GM12878 (cell line): Measurements from ENCODE around the gene PLB1. TPM values are rescaled to one million over a fixed set of nuclear protein-coding genes. Genes with fewer than 3 reads are reported as not detected.

Source experiments
- ATAC-seq: fragments of 200-7000 bp; cut with Tn5 transposase; 3 replicates; pipeline ENCODE4 v1.9.1; 2020; ENCODE audit warnings: mild to moderate bottlenecking, moderate library complexity
- BruUV-seq: library from RNA; stranded (reverse); fragments of 400-500 nt; replicated peaks from 2 replicates; lab custom pipeline; 2021; lab: Mats Ljungman, UMichigan
- CTCF ChIA-PET: fragments of 300-600 bp; sonication (Branson Sonifier 250); formaldehyde crosslinking; extraction: SDS; loops from one replicate; lab custom pipeline; 2021; ENCODE audit warnings: inconsistent platforms; lab: Yijun Ruan, JAX
- POLR2A ChIA-PET: fragments of 350-600 bp; formaldehyde crosslinking; extraction: SDS; loops from one replicate; lab custom pipeline; 2021; ENCODE audit warnings: inconsistent platforms; lab: Charles Lee
- RAD21 ChIA-PET: fragments of 300-600 bp; sonication (Branson Sonifier 250); formaldehyde crosslinking; loops from one replicate; lab custom pipeline; 2023; ENCODE audit warnings: antibody characterized with exemption; ENCODE audit not compliant: unreplicated experiment; lab: Charles Lee
- SMC1A ChIA-PET: fragments of 300-600 bp; sonication (Branson Sonifier 250); formaldehyde crosslinking; loops from one replicate; lab custom pipeline; 2023; ENCODE audit not compliant: unreplicated experiment, uncharacterized antibody; lab: Charles Lee
- DNase-seq: peaks from one replicate; pipeline ENCODE4 v3.0.0-alpha.2; 2011; ENCODE audit warnings: low read depth, low spot score
- FAIRE-seq: peaks from 3 replicates; lab custom pipeline; 2011; peaks lifted over from hg19 to GRCh38; lab: Jason Lieb, UNC
- H2AFZ ChIP-seq: 2 replicates; pipeline ENCODE4 v1.6.0; 2011; ENCODE audit warnings: low read depth, low read length, control low read depth; ENCODE audit not compliant: control insufficient read depth
- H3K27ac ChIP-seq: 2 replicates; pipeline ENCODE4 v1.5.1; 2011; ENCODE audit warnings: control low read depth; ENCODE audit not compliant: control insufficient read depth, insufficient read depth
- H3K27me3 ChIP-seq, 2 experiments: replicated peaks in 1 of 2; 2 replicates each; pipeline versions ENCODE4 v1.6.0 to v1.6.1; 2011; ENCODE audit warnings: low read length in 1 of 2; ENCODE audit not compliant: control insufficient read depth in 2 of 2, insufficient read depth in 2 of 2
- H3K36me3 ChIP-seq, 2 experiments: 2 replicates each; pipeline ENCODE4 v1.5.1; 2011; ENCODE audit warnings: low read length in 1 of 2; ENCODE audit not compliant: control insufficient read depth in 2 of 2, insufficient read depth in 2 of 2
- H3K4me1 ChIP-seq: 2 replicates; pipeline ENCODE4 v1.6.1; 2011; ENCODE audit warnings: mild to moderate bottlenecking, low read length, moderate library complexity, mixed read lengths; ENCODE audit not compliant: control insufficient read depth, insufficient read depth
- H3K4me2 ChIP-seq: 2 replicates; pipeline ENCODE4 v1.6.0; 2011; ENCODE audit warnings: control low read depth; ENCODE audit not compliant: control insufficient read depth, insufficient read depth
- H3K4me3 ChIP-seq: fragments of 200-600 bp; sonication (generic); 2 replicates; pipeline ENCODE4 v1.5.1; 2016
- H3K79me2 ChIP-seq: 2 replicates; pipeline ENCODE4 v1.6.0; 2011; ENCODE audit warnings: low read length; ENCODE audit not compliant: control insufficient read depth, insufficient read depth
- H3K9ac ChIP-seq: 2 replicates; pipeline ENCODE4 v1.8.0; 2011; ENCODE audit warnings: low read length, control low read depth, mixed read lengths; ENCODE audit not compliant: control insufficient read depth, insufficient read depth
- H3K9me3 ChIP-seq: replicated peaks from 3 replicates; pipeline ENCODE4 v1.5.1; 2011; ENCODE audit warnings: mild to moderate bottlenecking, low read length; ENCODE audit not compliant: control insufficient read depth, insufficient read depth
- H4K20me1 ChIP-seq: 2 replicates; pipeline ENCODE4 v1.6.0; 2011; ENCODE audit not compliant: control insufficient read depth, insufficient read depth
- CBFB ChIP-seq: IDR thresholded peaks from 2 replicates; pipeline ENCODE4 v1.6.1; 2016; ENCODE audit warnings: antibody characterized with exemption, low read depth
- DPF2 ChIP-seq: fragments of 450-650 bp; IDR thresholded peaks from 2 replicates; pipeline ENCODE4 v1.6.1; 2017; ENCODE audit warnings: mild to moderate bottlenecking
- ETV6 ChIP-seq, 2 experiments: fragments of 450-650 bp in 1 of 2; IDR thresholded peaks in 1 of 2; conservative IDR thresholded peaks in 1 of 2; 2 replicates each; pipeline ENCODE4 v1.6.1; 2014; ENCODE audit warnings: antibody characterized with exemption in 1 of 2, borderline replicate concordance in 1 of 2, low read depth in 1 of 2, mild to moderate bottlenecking in 1 of 2, moderate library complexity in 1 of 2
- FOS ChIP-seq: IDR thresholded peaks from 3 replicates; pipeline ENCODE4 v1.6.1; 2011; ENCODE audit warnings: borderline replicate concordance; ENCODE audit not compliant: insufficient read length; ENCODE audit errors: extremely low read depth
- NFYA ChIP-seq: IDR thresholded peaks from 2 replicates; pipeline ENCODE4 v1.6.1; 2011; ENCODE audit warnings: low read depth, mild to moderate bottlenecking, low read length, improper control_type of control experiment, borderline replicate concordance
- PAX5 ChIP-seq: IDR thresholded peaks from 2 replicates; pipeline ENCODE4 v1.6.1; 2011; ENCODE audit warnings: low read depth, low read length, borderline replicate concordance
- POLR2AphosphoS2 ChIP-seq: IDR thresholded peaks from 2 replicates; pipeline ENCODE4 v1.6.1; 2011; ENCODE audit warnings: low read depth, mild to moderate bottlenecking, low read length, improper control_type of control experiment, moderate library complexity
- RELB ChIP-seq: fragments of 450-650 bp; IDR thresholded peaks from 2 replicates; pipeline ENCODE4 v1.6.1; 2017; ENCODE audit warnings: low read depth, mild to moderate bottlenecking, moderate library complexity
- STAT1 ChIP-seq: fragments of 450-650 bp; conservative IDR thresholded peaks from 2 replicates; pipeline ENCODE4 v1.6.1; 2014; ENCODE audit warnings: antibody characterized with exemption, mild to moderate bottlenecking
- STAT3 ChIP-seq: IDR thresholded peaks from 2 replicates; pipeline ENCODE4 v1.6.1; 2011; ENCODE audit warnings: low read depth, low read length, improper control_type of control experiment
- ZNF384 ChIP-seq: IDR thresholded peaks from 2 replicates; pipeline ENCODE4 v1.6.1; 2012; ENCODE audit warnings: low read depth, mild to moderate bottlenecking, low read length, improper control_type of control experiment, borderline replicate concordance
- ZNF622 ChIP-seq: fragments of 450-650 bp; IDR thresholded peaks from 2 replicates; pipeline ENCODE4 v1.6.1; 2017; ENCODE audit warnings: mild to moderate bottlenecking, inconsistent platforms
- ZZZ3 ChIP-seq: IDR thresholded peaks from 2 replicates; pipeline ENCODE4 v1.6.1; 2011; ENCODE audit warnings: low read depth; ENCODE audit not compliant: control insufficient read depth, insufficient read length
- WGBS: methylation state at CpG from one replicate; pipeline ENCODE4 v1.1.6; 2016; ENCODE audit warnings: low lambda C conversion rate; ENCODE audit not compliant: insufficient replicate concordance, insufficient coverage; ENCODE audit errors: missing lambda C conversion rate; 5-methylcytosine and 5-hydroxymethylcytosine counted together
- in situ Hi-C: fragments of 300-500 bp; cut with MboI; formaldehyde crosslinking; loops from 9 replicates; pipeline ENCODE4 v1.14.3; 2018; ENCODE audit warnings: mixed read lengths
- intact Hi-C: fragments of 100-400 bp; cut with micrococcal nuclease; formaldehyde crosslinking; loops from one replicate; pipeline ENCODE4 v1.14.2; 2022; ENCODE audit not compliant: unreplicated experiment
- polyA plus RNA-seq, 11 experiments: library from polyadenylated mRNA; depleted of rRNA in 4 of 11; unstranded in 6 of 11; stranded (reverse) in 5 of 11; fragments of >200 nt; fragmentation: Nextera tagmentation in 4 of 11; fragmentation: Illumina TruSeq in 1 of 11; extraction: Ambion mirVana in 4 of 11; extraction: Trizol in 1 of 11; gene quantifications; 1 replicate in 1 of 11; 2 replicates in 10 of 11; pipeline versions ENCODE4 v1.2.1 to v1.2.3, GENCODE V29; 2011 to 2016; ENCODE audit warnings: inconsistent platforms in 2 of 11, missing spikeins in 2 of 11, low read depth in 1 of 11
- total RNA-seq, 4 experiments: library from RNA; depleted of rRNA in 3 of 4; stranded (reverse); fragments of >200 nt in 3 of 4; fragmentation: Illumina TruSeq in 1 of 4; extraction: Trizol in 1 of 4; gene quantifications; 2 replicates each; pipeline versions ENCODE4 v1.2.1 to v1.2.3, GENCODE V29; 2013 to 2021
- TF ChIP-seq, protein P1 (sequence below): fragments of 450-650 bp; IDR thresholded peaks from 2 replicates; pipeline ENCODE4 v1.6.1; 2016; ENCODE audit warnings: mild to moderate bottlenecking, moderate library complexity, borderline replicate concordance
- TF ChIP-seq, protein P2 (sequence below): fragments of 450-650 bp; IDR thresholded peaks from 2 replicates; pipeline ENCODE4 v1.6.1; 2017; ENCODE audit warnings: antibody characterized with exemption, mild to moderate bottlenecking, moderate library complexity

Gene PLB1
- total and polyA plus RNA-seq, 10 of the 15 experiments (the other 5 are each of a cell fraction or from before 2014, with no cell fraction given): 0.03 to 0.49 (median 0.28) TPM

GRCh38 chr2:28627722-28628480 lies 132.0 kb downstream of the PLB1 start:
- H3K4me1 ChIP-seq: peaks cover 10% of the 10 kb centered on the region
- H3K4me3 ChIP-seq: no peak overlapping the region
- no peaks in the 10 kb centered on the region for H4K20me1 ChIP-seq
- CTCF ChIA-PET: no interaction called here
- no peak for ATAC-seq
- POLR2A ChIA-PET: no interaction called here
- 41% methylated on average over 5 of the region's 5 CpGs for WGBS
- H3K36me3 ChIP-seq: no peaks in the 10 kb centered on the region
- RAD21 ChIA-PET: no interaction called here
- SMC1A ChIA-PET: no interaction called here
- intact Hi-C loops (no loop called here), in situ Hi-C loops (no loop called here)
- no peak overlapping the region for H3K27ac ChIP-seq
- no peaks in the 10 kb centered on the region for H3K79me2 ChIP-seq
- no peak for FAIRE-seq
- H3K9ac ChIP-seq: no peak overlapping the region
- no peak for DNase-seq
- H3K4me2 ChIP-seq: no peak overlapping the region
- H3K27me3 ChIP-seq: no peaks in the 10 kb centered on the region
- BruUV-seq: no TSS peak
- no peaks in the 10 kb centered on the region for H3K9me3 ChIP-seq
- no peak overlapping the region for H2AFZ ChIP-seq
- TF ChIP-seq CBFB (no peak), POLR2AphosphoS2 (no peak), ZZZ3 (no peak), ZNF384 (no peak), ZNF622 (no peak), RELB (no peak), FOS (no peak), NFYA (no peak), DPF2 (no peak), STAT3 (no peak), PAX5 (no peak), ETV6 (conservative IDR thresholded peaks at IDR 0.05 in 1 of 2, IDR thresholded peaks at IDR 0.05 in 1 of 2; ENCODE audit: borderline replicate concordance in 1 of 2, low read depth in 1 of 2) (no peak), STAT1 (no peak)
- TF ChIP-seq, protein P1, sequence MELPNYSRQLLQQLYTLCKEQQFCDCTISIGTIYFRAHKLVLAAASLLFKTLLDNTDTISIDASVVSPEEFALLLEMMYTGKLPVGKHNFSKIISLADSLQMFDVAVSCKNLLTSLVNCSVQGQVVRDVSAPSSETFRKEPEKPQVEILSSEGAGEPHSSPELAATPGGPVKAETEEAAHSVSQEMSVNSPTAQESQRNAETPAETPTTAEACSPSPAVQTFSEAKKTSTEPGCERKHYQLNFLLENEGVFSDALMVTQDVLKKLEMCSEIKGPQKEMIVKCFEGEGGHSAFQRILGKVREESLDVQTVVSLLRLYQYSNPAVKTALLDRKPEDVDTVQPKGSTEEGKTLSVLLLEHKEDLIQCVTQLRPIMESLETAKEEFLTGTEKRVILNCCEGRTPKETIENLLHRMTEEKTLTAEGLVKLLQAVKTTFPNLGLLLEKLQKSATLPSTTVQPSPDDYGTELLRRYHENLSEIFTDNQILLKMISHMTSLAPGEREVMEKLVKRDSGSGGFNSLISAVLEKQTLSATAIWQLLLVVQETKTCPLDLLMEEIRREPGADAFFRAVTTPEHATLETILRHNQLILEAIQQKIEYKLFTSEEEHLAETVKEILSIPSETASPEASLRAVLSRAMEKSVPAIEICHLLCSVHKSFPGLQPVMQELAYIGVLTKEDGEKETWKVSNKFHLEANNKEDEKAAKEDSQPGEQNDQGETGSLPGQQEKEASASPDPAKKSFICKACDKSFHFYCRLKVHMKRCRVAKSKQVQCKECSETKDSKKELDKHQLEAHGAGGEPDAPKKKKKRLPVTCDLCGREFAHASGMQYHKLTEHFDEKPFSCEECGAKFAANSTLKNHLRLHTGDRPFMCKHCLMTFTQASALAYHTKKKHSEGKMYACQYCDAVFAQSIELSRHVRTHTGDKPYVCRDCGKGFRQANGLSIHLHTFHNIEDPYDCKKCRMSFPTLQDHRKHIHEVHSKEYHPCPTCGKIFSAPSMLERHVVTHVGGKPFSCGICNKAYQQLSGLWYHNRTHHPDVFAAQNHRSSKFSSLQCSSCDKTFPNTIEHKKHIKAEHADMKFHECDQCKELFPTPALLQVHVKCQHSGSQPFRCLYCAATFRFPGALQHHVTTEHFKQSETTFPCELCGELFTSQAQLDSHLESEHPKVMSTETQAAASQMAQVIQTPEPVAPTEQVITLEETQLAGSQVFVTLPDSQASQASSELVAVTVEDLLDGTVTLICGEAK: no peak
- TF ChIP-seq, protein P2, sequence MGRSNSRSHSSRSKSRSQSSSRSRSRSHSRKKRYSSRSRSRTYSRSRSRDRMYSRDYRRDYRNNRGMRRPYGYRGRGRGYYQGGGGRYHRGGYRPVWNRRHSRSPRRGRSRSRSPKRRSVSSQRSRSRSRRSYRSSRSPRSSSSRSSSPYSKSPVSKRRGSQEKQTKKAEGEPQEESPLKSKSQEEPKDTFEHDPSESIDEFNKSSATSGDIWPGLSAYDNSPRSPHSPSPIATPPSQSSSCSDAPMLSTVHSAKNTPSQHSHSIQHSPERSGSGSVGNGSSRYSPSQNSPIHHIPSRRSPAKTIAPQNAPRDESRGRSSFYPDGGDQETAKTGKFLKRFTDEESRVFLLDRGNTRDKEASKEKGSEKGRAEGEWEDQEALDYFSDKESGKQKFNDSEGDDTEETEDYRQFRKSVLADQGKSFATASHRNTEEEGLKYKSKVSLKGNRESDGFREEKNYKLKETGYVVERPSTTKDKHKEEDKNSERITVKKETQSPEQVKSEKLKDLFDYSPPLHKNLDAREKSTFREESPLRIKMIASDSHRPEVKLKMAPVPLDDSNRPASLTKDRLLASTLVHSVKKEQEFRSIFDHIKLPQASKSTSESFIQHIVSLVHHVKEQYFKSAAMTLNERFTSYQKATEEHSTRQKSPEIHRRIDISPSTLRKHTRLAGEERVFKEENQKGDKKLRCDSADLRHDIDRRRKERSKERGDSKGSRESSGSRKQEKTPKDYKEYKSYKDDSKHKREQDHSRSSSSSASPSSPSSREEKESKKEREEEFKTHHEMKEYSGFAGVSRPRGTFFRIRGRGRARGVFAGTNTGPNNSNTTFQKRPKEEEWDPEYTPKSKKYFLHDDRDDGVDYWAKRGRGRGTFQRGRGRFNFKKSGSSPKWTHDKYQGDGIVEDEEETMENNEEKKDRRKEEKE: no peak
